Suprapubic skin (tissue), 4 donors: ENCODE results near the gene SORCS2.

Source experiments
- CTCF ChIP-seq, 2 donors: fragments of 200-600 bp in 1 of 2; fragments of 450-650 bp in 1 of 2; sonication (generic) in 1 of 2; IDR thresholded peaks; one replicate each; pipeline ENCODE4 v1.5.1; 2016 to 2019; ENCODE audit warnings: antibody characterized with exemption in 2 of 2, mild to moderate bottlenecking in 1 of 2, moderate library complexity in 1 of 2
- EP300 ChIP-seq: sonication (generic); formaldehyde crosslinking; IDR thresholded peaks from one replicate; pipeline ENCODE4 v1.6.1; 2017; ENCODE audit warnings: antibody characterized with exemption
- POLR2A ChIP-seq, 2 donors: fragments of 450-650 bp; IDR thresholded peaks; one replicate each; pipeline ENCODE4 v1.6.1; 2017; ENCODE audit warnings: antibody characterized with exemption in 2 of 2, mild to moderate bottlenecking in 2 of 2, moderate library complexity in 2 of 2
- POLR2AphosphoS5 ChIP-seq, 3 donors: sonication (generic); formaldehyde crosslinking; IDR thresholded peaks; one replicate each; pipeline ENCODE4 v1.6.1; 2017; ENCODE audit warnings: antibody characterized with exemption in 3 of 3

- no peak for TF ChIP-seq CTCF (IDR thresholded peaks at IDR 0.05)
- no peak for TF ChIP-seq POLR2A (IDR thresholded peaks at IDR 0.05)
- TF ChIP-seq POLR2AphosphoS5 (IDR thresholded peaks at IDR 0.05): no peak
- no peak for TF ChIP-seq EP300
These were observed 582.3 kb downstream of the SORCS2 start for GRCh38 chr4:7774301-7775294.
